Ovary (tissue), 9 donors: ENCODE results near the gene HSPA9. TPM values are rescaled to one million over a fixed set of nuclear protein-coding genes. Genes with fewer than 3 reads are reported as not detected.

Source experiments
- DNase-seq, 5 donors: peaks; one replicate each; pipeline ENCODE4 v3.0.0-alpha.2; 2019 to 2020
- H3K27ac ChIP-seq, 2 donors: fragments of 200-600 bp; one replicate each; pipeline versions ENCODE4 v1.5.1 to v1.8.0; 2019 to 2022
- H3K27me3 ChIP-seq: fragments of 200-600 bp; one replicate; pipeline ENCODE4 v1.8.0; 2022
- H3K36me3 ChIP-seq: fragments of 200-600 bp; sonication (generic); one replicate; pipeline ENCODE4 v1.5.1; 2019
- H3K4me1 ChIP-seq: one replicate; pipeline ENCODE4 v1.8.1; 2013; ENCODE audit warnings: mild to moderate bottlenecking, moderate library complexity; ENCODE audit not compliant: insufficient read depth
- H3K4me3 ChIP-seq: fragments of 200-600 bp; sonication (generic); one replicate; pipeline ENCODE4 v1.5.1; 2017
- H3K9me3 ChIP-seq, 2 donors: fragments of 200-600 bp in 1 of 2; sonication (generic) in 1 of 2; one replicate each; pipeline versions ENCODE4 v1.5.1 to v1.8.1; 2013 to 2019; ENCODE audit warnings: mild to moderate bottlenecking in 1 of 2, moderate library complexity in 1 of 2
- CTCF ChIP-seq, 3 donors: fragments of 450-650 bp in 2 of 3; fragments of 200-600 bp in 1 of 3; IDR thresholded peaks; one replicate each; pipeline versions ENCODE4 v1.5.1 to v1.8.0; 2016 to 2022; ENCODE audit warnings: antibody characterized with exemption in 3 of 3, mild to moderate bottlenecking in 1 of 3
- EP300 ChIP-seq: sonication (generic); formaldehyde crosslinking; IDR thresholded peaks from one replicate; pipeline ENCODE4 v1.6.1; 2017; ENCODE audit warnings: antibody characterized with exemption
- POLR2A ChIP-seq: fragments of 450-650 bp; IDR thresholded peaks from one replicate; pipeline ENCODE4 v1.6.1; 2017; ENCODE audit warnings: antibody characterized with exemption, mild to moderate bottlenecking, moderate library complexity
- WGBS, 3 donors: extraction: QIAGEN DNeasy Blood & Tissue Kit in 1 of 3; methylation state at CpG; one replicate each; pipeline versions ENCODE4 v1.1.5 to v1.1.7; 2013 to 2017; 5-methylcytosine and 5-hydroxymethylcytosine counted together
- intact Hi-C, 4 donors: fragments of 100-400 bp; cut with DNase I; formaldehyde crosslinking; loops; one replicate each; pipeline versions ENCODE4 v1.11.0 to v1.15.1; 2022 to 2023
- polyA plus RNA-seq, 2 donors: library from polyadenylated mRNA; stranded (reverse); fragments of 200-250 nt in 1 of 2; fragments of 350-450 nt in 1 of 2; fragmentation: Illumina TruSeq in 1 of 2; extraction: RNeasy Lipid Tissue Mini Kit (QIAGEN cat#74804) in 1 of 2; gene quantifications; one replicate each; pipeline ENCODE4 v1.2.3, GENCODE V29; 2013 to 2014
- small RNA-seq: library from RNA; depleted of rRNA; stranded (forward); fragments of <200 nt; gene quantifications from one replicate; pipeline ENCODE3, GENCODE V24; 2016
- total RNA-seq, 7 donors: library from RNA; depleted of rRNA in 2 of 7; stranded (reverse); fragments of >200 nt in 2 of 7; fragmentation: NEBNext Ultra II Directional in 3 of 7; extraction: Animal tissue kit (Norgen Biotek cat#: 25700) in 3 of 7; gene quantifications; one replicate each; pipeline versions ENCODE4 v1.1.0 to v1.2.4, GENCODE V29; 2016 to 2023
- donor health status: DM: no; HTN: no; CAD: no; lungs with moderate emphysema.
- donor health status: DM: no; HTN: no; CAD: no.
- donor health status: Bipolar disorder and iron deficiency.
- donor health status: DM: yes; HTN: yes; CAD: no.
- donor health status: DM: no; HTN: no; CAD: no.
- donor health status: DM: yes; HTN: yes; CAD: no.

Gene HSPA9
- total and polyA plus RNA-seq, 9 donors = 85.4 to 340 (median 180) TPM

DNA sequence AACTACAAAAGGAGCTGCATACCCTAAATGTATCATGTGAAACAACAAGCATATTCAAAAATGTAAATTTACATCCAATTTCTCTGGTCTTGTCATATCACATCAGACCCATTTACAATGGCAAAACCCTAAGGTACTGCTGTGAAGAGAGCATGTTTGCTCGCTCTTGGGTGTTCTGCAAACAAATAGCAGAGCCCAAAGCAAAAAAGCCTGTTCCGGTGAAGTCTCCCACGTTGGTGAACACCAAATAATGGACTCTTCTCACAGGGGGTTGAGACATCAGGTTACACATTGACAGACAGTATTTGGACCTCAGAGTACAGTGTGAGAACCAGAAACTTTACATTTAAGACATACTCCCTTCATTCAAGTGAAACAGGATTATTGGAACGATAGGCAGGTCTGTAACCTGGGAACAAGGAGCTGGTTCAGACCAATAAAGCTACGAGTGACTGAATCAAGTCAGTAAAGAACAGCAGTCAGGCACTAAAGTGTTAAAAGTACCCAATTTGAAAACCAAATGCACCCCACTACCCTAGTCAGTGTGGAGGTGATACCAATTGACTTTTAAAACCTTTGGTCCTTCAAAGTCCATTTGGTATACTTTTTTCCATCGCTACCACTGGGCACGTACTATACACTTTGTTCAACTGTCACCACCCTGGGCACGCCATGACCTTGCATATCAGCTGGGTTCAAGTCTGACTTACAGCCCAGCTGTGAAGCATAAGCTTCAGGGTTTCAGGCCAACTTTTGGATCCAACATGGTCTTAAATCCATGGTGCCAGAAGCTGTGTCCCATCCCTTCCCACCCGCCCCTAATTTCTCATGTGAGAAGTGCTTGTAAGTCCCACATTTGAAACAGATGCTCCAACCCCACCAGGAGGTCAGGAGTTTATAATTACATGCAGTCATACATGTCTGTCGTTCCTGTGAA lies 68.6 kb downstream of the HSPA9 start:
- intact Hi-C loops = no loop called here
- TF ChIP-seq EP300 = no peak
- TF ChIP-seq POLR2A = no peak
- no peak for TF ChIP-seq CTCF (IDR thresholded peaks at IDR 0.05)
- Histone ChIP-seq H3K4me1 (no peaks in the 10 kb centered on the region), H3K36me3 (no peaks in the 10 kb centered on the region), H3K27me3 (no peaks in the 10 kb centered on the region), H3K9me3 (no peaks in the 10 kb centered on the region), H3K4me3 (no peak overlapping the region), H3K27ac (no peak overlapping the region)
- DNase-seq = no peak
- 80 to 84% (median 82%) methylated on average over 10 of the region's 10 CpGs for WGBS, 3 donors

DNA sequence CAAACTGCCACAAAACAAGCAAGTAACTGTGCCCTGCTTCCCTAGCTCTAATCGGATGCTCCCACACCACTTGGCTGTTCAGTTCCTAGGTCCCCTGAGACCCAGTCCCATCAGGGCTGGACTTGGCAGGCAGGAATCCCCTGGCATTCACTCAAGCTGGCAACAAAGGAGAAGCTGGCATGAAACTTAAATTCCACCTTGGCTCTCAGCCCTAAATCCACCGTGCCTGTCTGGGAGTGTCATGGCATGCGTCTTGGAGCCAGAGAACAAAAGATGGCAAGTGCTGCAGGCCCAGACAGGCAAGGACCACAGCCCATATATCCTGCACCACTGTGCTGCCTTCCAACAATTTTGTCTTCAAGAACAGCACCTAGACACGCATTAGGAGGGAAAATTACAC lies 70.4 kb downstream of the HSPA9 start:
- Histone ChIP-seq H3K4me1 (no peaks in the 10 kb centered on the region), H3K27ac (no peak overlapping the region), H3K27me3 (no peaks in the 10 kb centered on the region), H3K36me3 (no peaks in the 10 kb centered on the region), H3K9me3 (no peaks in the 10 kb centered on the region), H3K4me3 (no peak overlapping the region)
- WGBS, 3 donors = 28 to 33% (median 32%) methylated on average over 4 of the region's 4 CpGs
- no peak for DNase-seq
- TF ChIP-seq POLR2A (no peak), CTCF (IDR thresholded peaks at IDR 0.05) (no peak), EP300 (no peak)
- intact Hi-C loops = loop anchor here in 2 of 4 donors (2.0 to 5.0 kb wide), 2 partner anchors 42 to 56 kb away; no protein-coding TSS in a partner anchor

Small RNAs within 50 kb of the gene (small RNA-seq; reads per million reads assigned to genes)
- gene RF00154 = 10.8 reads per million, percentile 84 among the genes with 10 or more reads in this experiment
- gene RF01210 = not detected
- gene SNORD63 = 194 reads per million, percentile 93 among the genes with 10 or more reads in this experiment

Other genes with a start within 250 kb of the HSPA9 start
- gene CDC25C, start 243.6 kb downstream of the HSPA9 start, total RNA-seq = under 1 TPM in 2 of 7 donors, not detected in 5; 0.13 to 0.23 TPM
- gene CDC25C, start 243.6 kb downstream of the HSPA9 start, polyA plus RNA-seq = under 1 TPM; 0.06 to 0.30 TPM
- gene FAM53C, start 237.1 kb downstream of the HSPA9 start, total RNA-seq = 10 to 100 TPM; 14.2 to 29.3 (median 19.9) TPM
- 10 to 100 TPM; 13.1 to 26.4 TPM for gene FAM53C, start 237.1 kb downstream of the HSPA9 start, polyA plus RNA-seq
- gene KDM3B, start 222.7 kb downstream of the HSPA9 start, total RNA-seq = 10 to 100 TPM; 42.9 to 79.0 (median 71.4) TPM
- gene KDM3B, start 222.7 kb downstream of the HSPA9 start, polyA plus RNA-seq = 10 to 100 TPM; 38.8 to 70.1 TPM
- gene REEP2, start 136.3 kb downstream of the HSPA9 start, total RNA-seq = 10 to 100 TPM in 1 of 7 donors, 1 to 10 TPM in 6; 3.5 to 11.4 (median 5.7) TPM
- gene REEP2, start 136.3 kb downstream of the HSPA9 start, polyA plus RNA-seq = 1 to 10 TPM; 3.5 to 8.0 TPM
- 100 to 1,000 TPM in 4 of 7 donors, 10 to 100 TPM in 3; 72.7 to 346 (median 123) TPM for gene EGR1, start 109.9 kb downstream of the HSPA9 start, total RNA-seq
- 100 to 1,000 TPM in 1 of 2 donors, 10 to 100 TPM in 1; 60.4 to 361 TPM for gene EGR1, start 109.9 kb downstream of the HSPA9 start, polyA plus RNA-seq
- gene ETF1, start 32.2 kb downstream of the HSPA9 start, total RNA-seq = 100 to 1,000 TPM in 1 of 7 donors, 10 to 100 TPM in 6; 41.3 to 106 (median 68.3) TPM
- 10 to 100 TPM; 29.3 to 70.0 TPM for gene ETF1, start 32.2 kb downstream of the HSPA9 start, polyA plus RNA-seq
- gene CTNNA1, start 178.0 kb upstream of the HSPA9 start, total RNA-seq = 100 to 1,000 TPM; 125 to 278 (median 230) TPM
- gene CTNNA1, start 178.0 kb upstream of the HSPA9 start, polyA plus RNA-seq = 100 to 1,000 TPM; 127 to 306 TPM